Naive thymus-derived CD8-positive, alpha-beta T cell (primary cell): Measurements from ENCODE around the gene CLC. TPM values are rescaled to one million over a fixed set of nuclear protein-coding genes. Genes with fewer than 3 reads are reported as not detected.
A peak's percentile ranks its signal among the peaks of the same experiment; 100 is the strongest.
"Not testable (repeated sequence)": the region's sequence is repeated elsewhere in the genome, so short reads cannot be mapped to it uniquely, and the experiment has no call there.

Experiments
- ATAC-seq, 2 donors: fragments of 150-1000 bp; cut with Tn5 transposase in 1 of 2; sonication (Bioruptor Pico), chemical (Tn5 transposase) in 1 of 2; 1 replicate in 1 of 2; 2 replicates in 1 of 2; pipeline ENCODE4 v1.10.0; 2021; ENCODE audit warnings: mild to moderate bottlenecking in 2 of 2, moderate library complexity in 2 of 2
- POLR2A ChIA-PET: fragments of 350-600 bp; sonication (Branson Sonifier 250); formaldehyde crosslinking; loops from one replicate; lab custom pipeline; 2021; ENCODE audit warnings: antibody characterized with exemption; lab: Charles Lee
- DNase-seq, 10 donors: peaks; one replicate each; pipeline versions ENCODE4 v3.0.0 to v3.0.0-alpha.2; 2020 to 2022
- H3K27ac Mint-ChIP-seq, 10 donors: one replicate each; pipeline ENCODE4 v1.8.0; 2020 to 2022; ENCODE audit warnings: mild to moderate bottlenecking in 10 of 10, mixed read lengths in 10 of 10, moderate library complexity in 4 of 10, inconsistent platforms in 1 of 10
- H3K27me3 Mint-ChIP-seq, 5 donors: one replicate each; pipeline ENCODE4 v1.8.0; 2021 to 2022; ENCODE audit warnings: mixed read lengths in 5 of 5
- H3K36me3 Mint-ChIP-seq, 3 donors: one replicate each; pipeline ENCODE4 v1.8.0; 2020 to 2022; ENCODE audit warnings: mixed read lengths in 3 of 3, mild to moderate bottlenecking in 2 of 3, inconsistent platforms in 1 of 3
- H3K4me1 Mint-ChIP-seq, 4 donors: one replicate each; pipeline ENCODE4 v1.8.0; 2021 to 2022; ENCODE audit warnings: mixed read lengths in 4 of 4
- H3K4me3 Mint-ChIP-seq, 10 donors: one replicate each; pipeline ENCODE4 v1.8.0; 2020 to 2022; ENCODE audit warnings: mild to moderate bottlenecking in 10 of 10, mixed read lengths in 10 of 10, moderate library complexity in 6 of 10, inconsistent platforms in 1 of 10
- H3K9me3 Mint-ChIP-seq, 9 donors: one replicate each; pipeline ENCODE4 v1.8.0; 2020 to 2022; ENCODE audit warnings: mixed read lengths in 9 of 9, mild to moderate bottlenecking in 3 of 9, inconsistent platforms in 1 of 9, moderate library complexity in 1 of 9
- polyA plus RNA-seq, 3 donors: library from polyadenylated mRNA; unstranded; fragments of 300-500 nt; fragmentation: Illumina TruSeq; gene quantifications; one replicate each; pipeline ENCODE4 v1.2.3, GENCODE V29; 2021
- total RNA-seq, 8 experiments: library from RNA in 2 of 8; stranded (reverse) in 2 of 8; gene quantifications; one replicate each; pipeline ENCODE4 v1.2.3 and lab custom pipeline; 2021 to 2026

CLC gene
- total and polyA plus RNA-seq, 5 experiments from 2014 or later = not detected

DNA sequence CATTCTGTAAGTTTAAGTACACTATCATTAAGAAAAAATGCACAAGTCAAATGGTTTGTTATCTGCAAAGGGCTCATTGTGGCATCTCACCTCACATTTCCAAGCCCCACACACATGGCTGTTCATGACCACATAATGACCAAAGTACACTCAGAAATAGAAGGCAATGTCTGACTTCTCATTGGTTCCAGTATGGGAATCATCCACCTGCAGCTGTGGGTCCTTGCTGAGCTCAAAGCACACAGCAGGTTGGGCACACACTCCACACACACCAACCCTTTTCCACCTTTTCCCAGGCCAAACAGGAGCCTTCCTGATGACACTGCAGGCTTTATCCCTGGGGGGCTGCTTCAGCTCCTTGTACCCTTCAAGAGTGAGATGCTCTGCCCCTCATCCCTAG is 11.8 kb downstream of the CLC start:
- H3K4me3 Mint-ChIP-seq = no peak overlapping the region
- no peaks in the 10 kb centered on the region for H3K4me1 Mint-ChIP-seq
- DNase-seq = no peak
- ATAC-seq = no peak
- H3K27me3 Mint-ChIP-seq = peaks cover 20 to 67% (median 43%) of the 10 kb centered on the region in 5 donors
- POLR2A ChIA-PET = no interaction called here
- no peaks in the 10 kb centered on the region for H3K36me3 Mint-ChIP-seq
- no peaks in the 10 kb centered on the region for H3K9me3 Mint-ChIP-seq
- no peak overlapping the region for H3K27ac Mint-ChIP-seq

DNA sequence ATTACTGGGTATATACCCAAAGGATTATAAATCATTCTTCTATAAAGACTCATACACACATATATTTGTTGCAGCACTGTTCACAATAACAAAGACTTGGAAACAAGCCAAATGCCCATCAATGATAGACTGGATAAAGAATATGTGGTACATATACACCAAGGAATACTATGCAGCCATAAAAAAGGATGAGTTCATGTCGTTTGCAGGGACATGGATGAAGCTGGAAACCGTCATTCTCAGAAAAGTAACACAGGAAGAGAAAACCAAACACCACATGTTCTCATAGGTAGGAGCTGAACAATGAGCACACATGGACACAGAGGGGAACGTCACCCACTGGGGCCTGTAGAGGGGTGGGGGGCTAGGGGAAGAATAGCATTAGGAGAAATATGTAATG is 17.7 kb downstream of the CLC start:
- H3K4me1 Mint-ChIP-seq, H3K36me3 Mint-ChIP-seq, H3K4me3 Mint-ChIP-seq, POLR2A ChIA-PET, ATAC-seq, H3K27ac Mint-ChIP-seq, DNase-seq: not testable (repeated sequence)
- H3K9me3 Mint-ChIP-seq = peaks cover 0 to 11% (median 0%) of the 10 kb centered on the region in 9 donors
- H3K27me3 Mint-ChIP-seq = peaks cover 24 to 71% (median 53%) of the 10 kb centered on the region in 5 donors

DNA sequence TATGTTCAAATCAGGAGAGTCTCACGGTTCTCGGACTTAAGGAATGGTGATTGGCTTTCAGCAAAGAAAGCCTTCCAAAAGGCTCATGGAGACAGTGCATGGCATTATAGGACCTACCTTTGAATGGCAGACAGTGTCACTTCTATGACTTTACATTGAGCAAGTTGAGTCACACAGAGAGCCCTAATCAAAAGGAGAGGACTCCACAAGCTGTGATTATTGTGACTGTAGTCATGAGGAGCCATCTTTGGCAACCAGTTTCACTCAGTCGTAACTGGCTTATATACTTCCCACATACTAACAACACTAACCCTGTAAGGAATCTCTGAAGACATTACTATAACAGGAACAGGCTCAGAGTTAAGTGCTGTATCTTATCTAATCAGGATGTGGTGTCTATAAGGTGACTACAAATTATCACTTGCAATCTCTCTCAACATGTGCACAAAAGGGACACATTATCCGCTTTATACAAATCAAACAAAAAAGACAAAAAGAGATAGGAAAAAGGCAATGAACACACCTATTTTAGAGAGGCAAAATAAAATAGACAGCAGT is 27.4 kb downstream of the CLC start:
- Mint-ChIP-seq H3K9me3 (peaks cover 0 to 11% (median 4%) of the 10 kb centered on the region in 9 donors), H3K4me1 (peaks cover 8 to 16% (median 10%) of the 10 kb centered on the region in 4 donors), H3K27ac (peak overlapping the region in 1 of 10 donors; percentile 6), H3K4me3 (no peak overlapping the region), H3K27me3 (peaks cover 5 to 10% (median 6%) of the 10 kb centered on the region in 5 donors), H3K36me3 (peaks cover 0 to 8% (median 5%) of the 10 kb centered on the region in 3 donors)
- DNase-seq (no peak), ATAC-seq (no peak)
- POLR2A ChIA-PET = no interaction called here

DNA sequence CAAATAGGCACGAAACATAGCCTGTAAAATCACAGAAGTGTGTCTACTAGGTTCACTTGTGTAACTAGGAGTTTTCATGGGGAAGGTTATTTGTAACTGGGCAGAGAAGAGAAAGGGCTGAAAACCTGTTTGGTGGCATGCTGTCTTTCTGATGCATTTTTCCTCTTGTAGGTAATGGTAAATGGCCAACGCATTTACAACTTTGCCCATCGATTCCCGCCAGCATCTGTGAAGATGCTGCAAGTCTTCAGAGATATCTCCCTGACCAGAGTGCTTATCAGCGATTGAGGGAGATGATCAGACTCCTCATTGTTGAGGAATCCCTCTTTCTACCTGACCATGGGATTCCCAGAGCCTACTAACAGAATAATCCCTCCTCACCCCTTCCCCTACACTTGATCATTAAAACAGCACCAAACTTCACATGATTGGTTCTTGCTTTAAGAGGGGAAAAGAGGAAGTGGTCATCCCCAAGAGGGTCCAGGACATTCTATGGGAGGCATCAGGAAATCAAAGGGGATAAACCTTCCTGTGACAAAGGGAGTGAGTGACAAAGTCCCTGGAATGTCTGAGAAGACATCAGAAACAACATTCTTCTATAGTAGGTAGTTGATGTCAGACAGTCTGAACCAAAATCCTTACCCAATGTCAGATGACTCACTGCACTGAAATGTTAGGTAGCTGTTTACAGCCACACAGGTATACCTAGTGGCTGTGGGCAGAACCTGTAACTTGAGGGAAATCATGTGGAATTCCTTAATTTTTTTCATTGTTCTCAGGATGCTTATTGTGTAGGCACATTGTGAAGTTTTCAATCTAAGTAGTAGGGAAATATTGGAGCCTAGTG is 28.6 kb downstream of the CLC start:
- Mint-ChIP-seq H3K4me1 (peaks cover 11 to 27% (median 14%) of the 10 kb centered on the region in 4 donors), H3K27me3 (peaks cover 0 to 7% (median 3%) of the 10 kb centered on the region in 5 donors), H3K36me3 (peaks cover 0 to 8% (median 5%) of the 10 kb centered on the region in 3 donors), H3K4me3 (no peak overlapping the region), H3K9me3 (peaks cover 0 to 13% (median 4%) of the 10 kb centered on the region in 9 donors), H3K27ac (no peak overlapping the region)
- ATAC-seq (no peak), DNase-seq (no peak)
- POLR2A ChIA-PET = no interaction called here

DNA sequence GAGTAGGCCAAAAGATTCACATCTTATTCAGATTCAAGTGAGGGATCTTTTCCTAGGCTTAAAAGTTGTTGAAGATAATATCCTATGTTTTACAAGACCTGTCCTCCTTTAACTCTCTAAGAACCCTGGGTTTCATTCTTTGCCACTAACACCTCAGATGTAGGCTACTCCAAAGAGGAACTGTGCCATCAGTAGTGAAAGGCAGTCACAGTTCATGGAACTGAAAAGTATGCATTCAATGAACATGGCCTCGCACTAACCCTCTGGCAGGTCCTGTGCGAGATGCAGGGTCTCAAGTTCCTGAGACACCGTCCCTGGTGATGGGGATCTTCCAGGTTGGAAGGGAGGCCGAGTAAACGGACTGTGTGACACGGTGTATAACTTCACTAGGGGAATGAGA is 29.2 kb downstream of the CLC start:
- POLR2A ChIA-PET = no interaction called here

DNA sequence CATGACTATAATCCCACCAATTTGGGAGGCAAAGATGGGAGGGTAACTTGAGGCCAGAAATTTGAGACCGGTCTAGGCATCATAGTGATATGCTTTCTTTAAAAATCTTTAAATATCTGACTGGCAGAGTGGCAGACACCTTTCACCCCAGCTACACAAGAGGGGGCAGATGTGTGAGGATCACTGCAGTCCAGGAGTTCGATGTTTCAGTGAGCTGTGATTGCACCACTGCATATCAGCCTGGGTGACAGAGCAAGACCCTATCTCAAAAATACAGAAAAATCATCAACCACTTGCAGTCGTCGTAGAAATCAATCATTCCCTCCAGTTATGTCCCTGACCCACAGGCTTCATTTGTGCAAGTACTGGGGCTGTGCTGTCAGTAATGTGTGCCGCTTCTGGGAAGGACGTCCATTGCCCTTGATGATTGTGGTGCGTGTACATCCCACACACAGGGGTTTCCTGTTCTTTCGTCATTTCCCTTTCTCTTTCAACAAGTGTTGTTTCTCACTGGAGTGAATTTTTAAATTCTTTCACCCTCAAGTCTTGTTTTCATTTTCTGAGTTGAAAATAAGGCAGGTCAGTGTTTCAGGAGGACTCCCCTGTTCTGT is 32.1 kb downstream of the CLC start:
- Mint-ChIP-seq H3K27ac (peak overlapping the region in 6 of 10 donors; percentile 17 to 87 (median 54)), H3K4me3 (peak overlapping the region in 7 of 10 donors; percentile 24 to 69 (median 43)), H3K9me3 (peaks cover 0 to 9% (median 0%) of the 10 kb centered on the region in 9 donors), H3K4me1 (peaks cover 11 to 27% (median 14%) of the 10 kb centered on the region in 4 donors), H3K27me3 (peaks cover 0 to 8% (median 4%) of the 10 kb centered on the region in 5 donors), H3K36me3 (peaks cover 0 to 8% (median 5%) of the 10 kb centered on the region in 3 donors)
- POLR2A ChIA-PET = no interaction called here
- peak in 2 of 10 donors; percentile 12 to 16 for DNase-seq
- peak in 1 of 2 donors; percentile 78 for ATAC-seq

More for the DNA sequence above, 29.2 kb downstream of the CLC start:
- H3K36me3 Mint-ChIP-seq = peaks cover 0 to 8% (median 5%) of the 10 kb centered on the region in 3 donors
- no peak overlapping the region for H3K4me3 Mint-ChIP-seq
- H3K27me3 Mint-ChIP-seq = peaks cover 0 to 3% (median 3%) of the 10 kb centered on the region in 5 donors
- peaks cover 0 to 11% (median 4%) of the 10 kb centered on the region in 9 donors for H3K9me3 Mint-ChIP-seq
- DNase-seq = no peak
- H3K27ac Mint-ChIP-seq = no peak overlapping the region
- H3K4me1 Mint-ChIP-seq = peaks cover 11 to 27% (median 14%) of the 10 kb centered on the region in 4 donors
- ATAC-seq = no peak

DNA sequence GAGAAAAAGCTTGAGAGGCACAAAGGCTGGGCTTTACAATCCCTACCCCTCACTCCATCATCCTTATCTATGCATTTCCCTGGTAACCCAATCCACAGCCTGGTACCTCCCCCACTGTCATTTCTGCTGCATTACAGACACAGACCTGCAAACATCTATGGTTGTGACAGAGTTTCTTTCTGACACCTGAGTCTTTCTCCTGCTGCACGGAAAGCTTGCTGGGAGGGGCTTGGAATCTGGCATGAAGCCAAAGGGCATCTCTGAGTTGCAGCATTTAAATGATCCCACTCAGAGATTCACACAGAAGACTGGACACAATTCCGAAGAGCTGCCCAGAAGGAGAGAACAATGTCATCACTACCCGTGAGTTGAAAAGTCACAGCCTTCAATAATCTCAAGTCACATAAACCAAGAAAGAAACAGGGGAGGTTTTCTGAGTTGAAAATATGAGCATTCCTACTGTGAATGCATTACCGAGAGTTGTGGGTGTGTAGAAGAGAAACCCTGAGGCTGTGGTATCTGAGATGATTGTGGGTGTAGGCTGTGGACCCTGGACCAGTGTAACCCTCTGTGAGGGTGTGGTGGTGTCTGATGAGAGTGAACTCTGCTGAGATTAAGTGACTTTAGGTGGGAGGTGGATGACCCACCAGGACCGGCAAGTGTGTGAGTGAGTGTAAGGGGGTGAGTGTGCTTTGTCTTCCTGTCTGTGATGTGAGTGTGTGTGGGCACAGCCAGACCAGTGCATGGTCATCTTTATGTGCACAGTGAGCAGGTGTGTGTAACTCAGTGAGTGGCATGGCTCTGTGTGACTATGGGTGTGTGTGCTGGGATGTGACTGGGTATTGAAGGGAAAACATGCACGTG is 33.4 kb downstream of the CLC start, which contains the start of gene LGALS14:
Gene LGALS14 (plus strand): TSS at position 301 of the 864 bp plus-strand sequence. CDS start 48 bp downstream, at position 349.
- Mint-ChIP-seq H3K36me3 (peaks cover 0 to 8% (median 5%) of the 10 kb centered on the region in 3 donors), H3K4me3 (peak within 1 kb of the TSS in 3 of 10 donors; percentile 24 to 41 (median 30)), H3K27ac (peak within 1 kb of the TSS in 5 of 10 donors; percentile 33 to 83 (median 60)), H3K9me3 (peaks cover 0 to 9% (median 0%) of the 10 kb centered on the region in 9 donors), H3K27me3 (peaks cover 3 to 19% (median 8%) of the 10 kb centered on the region in 5 donors), H3K4me1 (peaks cover 11 to 27% (median 14%) of the 10 kb centered on the region in 4 donors)
- POLR2A ChIA-PET = no interaction called here
- ATAC-seq = no peak
- DNase-seq = no peak

DNA sequence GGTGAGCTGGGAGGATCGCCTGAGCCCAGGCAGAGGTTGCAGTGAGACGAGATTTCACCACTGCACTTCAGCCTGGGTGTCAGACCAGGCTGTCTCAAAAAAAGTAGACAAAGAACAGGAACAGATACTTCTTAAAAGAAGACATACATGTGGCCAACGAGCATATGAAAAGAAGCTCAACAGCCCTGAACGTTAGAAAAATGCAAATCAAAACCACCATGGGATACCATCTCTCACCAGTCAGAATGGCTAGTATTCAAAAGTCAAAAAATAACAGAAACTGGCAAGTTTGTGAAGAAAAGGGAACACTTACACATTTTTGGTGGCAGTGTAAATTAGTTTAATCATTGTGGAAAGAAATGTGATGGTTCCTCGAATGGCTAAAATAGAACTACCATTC is 36.5 kb downstream of the CLC start:
- Mint-ChIP-seq H3K4me1 (peaks cover 7 to 20% (median 11%) of the 10 kb centered on the region in 4 donors), H3K4me3 (no peak overlapping the region), H3K9me3 (peaks cover 0 to 9% (median 0%) of the 10 kb centered on the region in 9 donors), H3K36me3 (no peaks in the 10 kb centered on the region), H3K27me3 (peaks cover 6 to 39% (median 32%) of the 10 kb centered on the region in 5 donors), H3K27ac (no peak overlapping the region)
- ATAC-seq (no peak), DNase-seq (no peak)
- POLR2A ChIA-PET = interaction anchor here (0.6 kb wide), 1 partner anchor 12 kb away, joined by 4 read pairs; no protein-coding TSS in a partner anchor

DNA sequence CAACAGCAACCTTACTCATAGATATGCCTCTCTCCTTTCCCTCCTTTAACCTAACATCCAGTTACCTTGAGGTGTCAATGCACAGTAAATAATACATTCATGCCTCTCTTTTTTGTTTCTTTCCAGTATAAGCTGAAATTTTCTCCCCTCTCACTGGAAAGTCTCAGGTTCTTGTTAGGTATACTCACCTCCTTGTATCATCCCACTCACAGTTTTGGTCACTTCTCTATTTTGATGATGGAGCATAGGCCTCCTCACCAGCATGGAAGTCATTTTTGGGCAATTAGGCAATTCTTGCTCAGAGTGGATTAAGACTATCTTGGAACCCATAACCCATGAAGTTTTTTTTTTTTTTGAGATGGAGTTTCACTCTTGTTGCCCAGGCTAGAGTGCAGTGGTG is 39.3 kb downstream of the CLC start:
- Mint-ChIP-seq H3K4me3 (no peak overlapping the region), H3K27me3 (peaks cover 10 to 55% (median 47%) of the 10 kb centered on the region in 5 donors), H3K9me3 (no peaks in the 10 kb centered on the region), H3K4me1 (no peaks in the 10 kb centered on the region), H3K27ac (no peak overlapping the region), H3K36me3 (no peaks in the 10 kb centered on the region)
- DNase-seq (no peak), ATAC-seq (no peak)
- POLR2A ChIA-PET = no interaction called here

DNA sequence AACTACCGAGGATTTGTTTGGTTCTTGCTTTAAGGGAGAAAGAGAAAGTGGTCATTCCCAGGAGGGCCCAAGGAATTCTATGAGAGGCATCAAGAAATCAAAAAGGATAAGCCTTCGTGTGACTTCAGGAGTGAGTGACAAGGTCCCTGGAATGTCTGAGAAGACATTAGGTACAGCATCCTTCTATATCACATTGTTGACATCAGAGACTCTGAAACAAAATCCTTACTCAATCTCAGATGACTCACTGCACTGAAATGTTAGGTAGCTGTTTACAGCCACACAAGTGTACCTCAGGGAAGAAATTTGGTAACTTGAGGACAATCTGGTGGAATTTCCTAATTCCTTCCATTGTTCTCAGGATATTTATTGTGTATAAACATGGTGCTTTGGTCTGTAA is 41.4 kb downstream of the CLC start:
- DNase-seq (no peak), ATAC-seq (no peak)
- H3K4me1 Mint-ChIP-seq = no peaks in the 10 kb centered on the region
- H3K27me3 Mint-ChIP-seq = peaks cover 10 to 73% (median 45%) of the 10 kb centered on the region in 5 donors
- POLR2A ChIA-PET = no interaction called here
- no peaks in the 10 kb centered on the region for H3K9me3 Mint-ChIP-seq
- H3K27ac Mint-ChIP-seq = no peak overlapping the region
- H3K4me3 Mint-ChIP-seq = no peak overlapping the region
- no peaks in the 10 kb centered on the region for H3K36me3 Mint-ChIP-seq

DNA sequence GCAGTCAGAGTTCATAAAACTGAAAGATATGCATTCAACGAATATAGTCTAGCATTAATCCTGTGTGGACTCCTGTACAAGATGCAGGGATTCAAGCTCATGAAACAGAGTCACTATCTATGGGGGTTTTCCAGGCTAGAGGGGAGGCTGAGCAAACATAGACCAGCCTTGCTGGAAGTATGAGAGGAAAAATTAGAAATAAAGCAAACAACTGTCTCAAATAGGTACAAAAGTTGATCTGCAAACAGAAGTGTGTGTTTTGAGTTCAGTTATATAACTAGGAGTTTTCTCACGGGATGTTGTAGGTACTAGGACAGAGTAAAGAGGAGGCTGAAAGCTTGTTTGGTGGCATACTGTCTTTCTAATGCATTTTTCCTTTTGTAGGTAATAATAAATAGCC is 42.1 kb downstream of the CLC start:
- Mint-ChIP-seq H3K9me3 (no peaks in the 10 kb centered on the region), H3K27me3 (peaks cover 10 to 73% (median 43%) of the 10 kb centered on the region in 5 donors), H3K4me1 (no peaks in the 10 kb centered on the region), H3K27ac (no peak overlapping the region), H3K4me3 (no peak overlapping the region), H3K36me3 (no peaks in the 10 kb centered on the region)
- POLR2A ChIA-PET = no interaction called here
- no peak for ATAC-seq
- DNase-seq = no peak

DNA sequence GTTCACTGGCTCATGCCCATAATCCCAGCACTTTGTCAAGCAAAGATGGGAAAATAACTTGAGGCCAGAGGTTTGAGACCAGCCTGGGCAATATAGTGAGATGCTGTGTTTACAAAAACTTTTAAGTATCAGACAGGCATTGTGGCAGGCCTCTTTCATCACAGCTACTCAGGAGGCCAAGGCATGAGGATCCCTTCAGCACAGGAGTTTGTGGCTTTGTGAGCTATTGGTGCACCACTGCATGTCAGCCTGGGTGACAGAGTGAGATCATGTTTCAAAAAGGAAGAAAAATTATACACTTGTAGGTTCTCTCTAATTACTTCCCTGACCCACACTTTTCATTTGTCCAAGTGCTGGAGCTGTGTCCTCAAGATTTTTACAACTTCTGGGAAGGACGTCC is 45.0 kb downstream of the CLC start:
- Mint-ChIP-seq H3K4me3 (no peak overlapping the region), H3K27ac (no peak overlapping the region), H3K36me3 (peaks cover 0 to 5% (median 0%) of the 10 kb centered on the region in 3 donors), H3K27me3 (peaks cover 3 to 51% (median 24%) of the 10 kb centered on the region in 5 donors), H3K9me3 (peaks cover 0 to 19% (median 0%) of the 10 kb centered on the region in 9 donors), H3K4me1 (no peaks in the 10 kb centered on the region)
- no peak for ATAC-seq
- DNase-seq = no peak
- POLR2A ChIA-PET = no interaction called here
